Osteocyte (in vitro differentiated cells): ENCODE data around the gene AMZ2. TPM values are rescaled to one million over a fixed set of nuclear protein-coding genes. Genes with fewer than 3 reads are reported as not detected.

Experiments used
- DNase-seq: peaks from one replicate; pipeline ENCODE4 v3.0.0; 2021; ENCODE audit warnings: mixed read lengths; ENCODE audit not compliant: unreplicated experiment; ENCODE audit errors: extremely low spot score
- H3K27ac Mint-ChIP-seq: one replicate; pipeline ENCODE4 v1.8.0; 2021; ENCODE audit warnings: mild to moderate bottlenecking, mixed read lengths; ENCODE audit not compliant: unreplicated experiment
- H3K27me3 Mint-ChIP-seq: one replicate; pipeline ENCODE4 v1.8.0; 2021; ENCODE audit warnings: mixed read lengths; ENCODE audit not compliant: unreplicated experiment
- H3K36me3 Mint-ChIP-seq: one replicate; pipeline ENCODE4 v1.8.0; 2021; ENCODE audit warnings: mixed read lengths; ENCODE audit not compliant: unreplicated experiment
- H3K4me1 Mint-ChIP-seq: one replicate; pipeline ENCODE4 v1.8.0; 2021; ENCODE audit warnings: mixed read lengths; ENCODE audit not compliant: unreplicated experiment
- H3K4me3 Mint-ChIP-seq: one replicate; pipeline ENCODE4 v1.8.0; 2021; ENCODE audit warnings: mild to moderate bottlenecking, moderate library complexity, mixed read lengths; ENCODE audit not compliant: unreplicated experiment
- H3K9me3 Mint-ChIP-seq: one replicate; pipeline ENCODE4 v1.8.0; 2021; ENCODE audit warnings: mixed read lengths; ENCODE audit not compliant: unreplicated experiment
- CTCF ChIP-seq: fragments of 200-600 bp; sonication (generic); IDR thresholded peaks from 2 replicates; pipeline ENCODE4 v1.5.0; 2021; ENCODE audit warnings: antibody characterized with exemption, mild to moderate bottlenecking, moderate library complexity
- total RNA-seq: library from RNA; stranded (reverse); gene quantifications from 2 replicates; pipeline ENCODE4 v1.2.1, GENCODE V29; 2021

AMZ2 gene
- total RNA-seq, 1 donor from 2014 or later = 69.8 TPM

GRCh38 chr17:68293490-68294195 is 45.8 kb downstream of the AMZ2 start:
- H3K27me3 Mint-ChIP-seq = peaks cover 22% of the 10 kb centered on the region

GRCh38 chr17:68294196-68294555 is 46.3 kb downstream of the AMZ2 start:
- Mint-ChIP-seq H3K27ac (no peak overlapping the region), H3K9me3 (no peaks in the 10 kb centered on the region), H3K36me3 (peaks cover 2% of the 10 kb centered on the region), H3K27me3 (peaks cover 22% of the 10 kb centered on the region), H3K4me3 (no peak overlapping the region), H3K4me1 (peaks cover 13% of the 10 kb centered on the region)
- no peak for TF ChIP-seq CTCF
- DNase-seq = no peak

More at GRCh38 chr17:68293490-68294195, 45.8 kb downstream of the AMZ2 start:
- Mint-ChIP-seq H3K4me1 (peaks cover 13% of the 10 kb centered on the region), H3K27ac (no peak overlapping the region), H3K9me3 (no peaks in the 10 kb centered on the region), H3K36me3 (peaks cover 2% of the 10 kb centered on the region), H3K4me3 (no peak overlapping the region)
- no peak for TF ChIP-seq CTCF
- no peak for DNase-seq

- Mint-ChIP-seq H3K9me3 (no peaks in the 10 kb centered on the region), H3K27ac (no peak overlapping the region), H3K4me3 (no peak overlapping the region), H3K27me3 (peaks cover 20% of the 10 kb centered on the region), H3K4me1 (peaks cover 13% of the 10 kb centered on the region), H3K36me3 (peaks cover 2% of the 10 kb centered on the region)
- DNase-seq = no peak
- no peak for TF ChIP-seq CTCF
Observed at GRCh38 chr17:68294617-68295016, 46.8 kb downstream of the AMZ2 start.

- no peak for TF ChIP-seq CTCF
- H3K9me3 Mint-ChIP-seq = no peaks in the 10 kb centered on the region
- peaks cover 2% of the 10 kb centered on the region for H3K36me3 Mint-ChIP-seq
- H3K27me3 Mint-ChIP-seq = peaks cover 17% of the 10 kb centered on the region
- H3K27ac Mint-ChIP-seq = no peak overlapping the region
- no peak overlapping the region for H3K4me3 Mint-ChIP-seq
- H3K4me1 Mint-ChIP-seq = peaks cover 13% of the 10 kb centered on the region
- no peak for DNase-seq
Observed at GRCh38 chr17:68295086-68295485, 47.2 kb downstream of the AMZ2 start.

- H3K36me3 Mint-ChIP-seq = no peaks in the 10 kb centered on the region
- H3K9me3 Mint-ChIP-seq = no peaks in the 10 kb centered on the region
- peaks cover 13% of the 10 kb centered on the region for H3K27me3 Mint-ChIP-seq
- H3K4me1 Mint-ChIP-seq = peaks cover 10% of the 10 kb centered on the region
- DNase-seq = no peak
- no peak for TF ChIP-seq CTCF
- no peak overlapping the region for H3K4me3 Mint-ChIP-seq
- H3K27ac Mint-ChIP-seq = no peak overlapping the region
Observed at GRCh38 chr17:68296217-68297191, 48.7 kb downstream of the AMZ2 start.
